ENCODE measurements around the gene FOXC2. TPM values are rescaled to one million over a fixed set of nuclear protein-coding genes. Genes with fewer than 3 reads are reported as not detected.

FOXC2 gene
- polyA plus RNA-seq, 1 donor (not counting 4 experiments of a cell fraction or from before 2014, with no cell fraction given): not detected

- no peak for DNase-seq (ENCODE audit: low read depth, low spot score)
- Histone ChIP-seq H3K4me2 (ENCODE audit: control insufficient read depth, extremely low read depth, insufficient read depth, low read depth, low read length) (no peak overlapping the region), H3K4me3 (ENCODE audit: control insufficient read depth in 2 of 3, extremely low read depth in 1 of 3, insufficient read depth in 2 of 3, low read depth in 1 of 3, low read length in 3 of 3) (no peak overlapping the region), H2AFZ (ENCODE audit: control insufficient read depth, low read length) (no peak overlapping the region), H3K9me1 (ENCODE audit: control insufficient read depth, extremely low read depth, insufficient read depth, low read length) (no peaks in the 10 kb centered on the region), H3K36me3 (ENCODE audit: control insufficient read depth in 2 of 2, extremely low read depth in 1 of 2, insufficient read depth in 2 of 2, low read length in 2 of 2) (peaks cover 19 to 43% of the 10 kb centered on the region in 2 experiments), H3K9ac (ENCODE audit: control insufficient read depth, extremely low read depth, insufficient read depth, low read length) (no peak overlapping the region), H3K27ac (ENCODE audit: control insufficient read depth, insufficient read depth, low read length) (no peak overlapping the region), H3K27me3 (ENCODE audit: control insufficient read depth, extremely low read depth, insufficient read depth, low read length) (no peaks in the 10 kb centered on the region), H3K4me1 (ENCODE audit: control insufficient read depth, extremely low read depth, insufficient read depth, low read length) (no peaks in the 10 kb centered on the region), H3K9me3 (ENCODE audit: control insufficient read depth, low read depth, low read length) (no peaks in the 10 kb centered on the region), H3K79me2 (ENCODE audit: control insufficient read depth, insufficient read depth, low read length) (no peaks in the 10 kb centered on the region), H4K20me1 (ENCODE audit: control insufficient read depth, extremely low read depth, insufficient read depth, low read length) (no peaks in the 10 kb centered on the region)
- no peak for TF ChIP-seq EZH2 (IDR thresholded peaks at IDR 0.05; ENCODE audit: low read length)
- no peak for TF ChIP-seq CTCF (optimal IDR thresholded peaks at IDR 0.05 in 1 of 3, IDR thresholded peaks at IDR 0.05 in 1 of 3, conservative IDR thresholded peaks at IDR 0.05 in 1 of 3; ENCODE audit: extremely low read depth in 1 of 3, insufficient read depth in 2 of 3, low read length in 3 of 3)
- no peak for FAIRE-seq
- dilution Hi-C loops (cut with MboI; ENCODE audit: extremely low pct_ligation_motif_present, low sequenced_read_pairs): no loop called here
Measured at GRCh38 chr16:86540894-86541293, 25.7 kb upstream of the FOXC2 start.

- dilution Hi-C loops (cut with MboI; ENCODE audit: extremely low pct_ligation_motif_present, low sequenced_read_pairs): no loop called here
- H2AFZ ChIP-seq (ENCODE audit: control insufficient read depth, low read length): no peak overlapping the region
- no peaks in the 10 kb centered on the region for H3K9me3 ChIP-seq (ENCODE audit: control insufficient read depth, low read depth, low read length)
- H3K9ac ChIP-seq (ENCODE audit: control insufficient read depth, extremely low read depth, insufficient read depth, low read length): no peak overlapping the region
- no peak for TF ChIP-seq EZH2 (IDR thresholded peaks at IDR 0.05; ENCODE audit: low read length)
- TF ChIP-seq CTCF (optimal IDR thresholded peaks at IDR 0.05 in 1 of 3, IDR thresholded peaks at IDR 0.05 in 1 of 3, conservative IDR thresholded peaks at IDR 0.05 in 1 of 3; ENCODE audit: extremely low read depth in 1 of 3, insufficient read depth in 2 of 3, low read length in 3 of 3): no peak
- H3K27me3 ChIP-seq (ENCODE audit: control insufficient read depth, extremely low read depth, insufficient read depth, low read length): no peaks in the 10 kb centered on the region
- H3K4me1 ChIP-seq (ENCODE audit: control insufficient read depth, extremely low read depth, insufficient read depth, low read length): no peaks in the 10 kb centered on the region
- no peak overlapping the region for H3K4me2 ChIP-seq (ENCODE audit: control insufficient read depth, extremely low read depth, insufficient read depth, low read depth, low read length)
- H3K4me3 ChIP-seq (ENCODE audit: control insufficient read depth in 2 of 3, extremely low read depth in 1 of 3, insufficient read depth in 2 of 3, low read depth in 1 of 3, low read length in 3 of 3): no peak overlapping the region
- no peaks in the 10 kb centered on the region for H3K9me1 ChIP-seq (ENCODE audit: control insufficient read depth, extremely low read depth, insufficient read depth, low read length)
- no peaks in the 10 kb centered on the region for H4K20me1 ChIP-seq (ENCODE audit: control insufficient read depth, extremely low read depth, insufficient read depth, low read length)
- H3K36me3 ChIP-seq (ENCODE audit: control insufficient read depth in 2 of 2, extremely low read depth in 1 of 2, insufficient read depth in 2 of 2, low read length in 2 of 2): peaks cover 17 to 49% of the 10 kb centered on the region in 2 experiments
- H3K27ac ChIP-seq (ENCODE audit: control insufficient read depth, insufficient read depth, low read length): no peak overlapping the region
- FAIRE-seq (no peak), DNase-seq (ENCODE audit: low read depth, low spot score) (no peak)
- H3K79me2 ChIP-seq (ENCODE audit: control insufficient read depth, insufficient read depth, low read length): no peaks in the 10 kb centered on the region
Measured at GRCh38 chr16:86541560-86541959, 25.1 kb upstream of the FOXC2 start.
